ENCODE data around the gene SUSD1.

Gene SUSD1

GRCh38 chr9:112037281-112038016 is 137.6 kb downstream of the SUSD1 start:
- peak; percentile 96 for FAIRE-seq

GRCh38 chr9:112035166-112035826 is 139.8 kb downstream of the SUSD1 start:
- FAIRE-seq: no peak

- no peak for FAIRE-seq
These were observed 140.9 kb downstream of the SUSD1 start for GRCh38 chr9:112034216-112034611.

- peak; percentile 11 for FAIRE-seq
These were observed 141.6 kb downstream of the SUSD1 start for GRCh38 chr9:112033237-112034215.

- no peak for FAIRE-seq
These were observed 142.4 kb downstream of the SUSD1 start for GRCh38 chr9:112032743-112033142.

- FAIRE-seq: no peak
These were observed 143.1 kb downstream of the SUSD1 start for GRCh38 chr9:112032009-112032408.

- FAIRE-seq: no peak
These were observed 143.7 kb downstream of the SUSD1 start for GRCh38 chr9:112031400-112031799.

- peak; percentile 98 for FAIRE-seq
These were observed 145.1 kb downstream of the SUSD1 start for GRCh38 chr9:112029921-112030444.

- no peak for FAIRE-seq
These were observed 146.6 kb downstream of the SUSD1 start for GRCh38 chr9:112028242-112029221.

GRCh38 chr9:112025850-112026249 is 149.2 kb downstream of the SUSD1 start:
- no peak for FAIRE-seq

GRCh38 chr9:112021742-112022141 is 153.4 kb downstream of the SUSD1 start:
- FAIRE-seq: no peak

- peak; percentile 11 for FAIRE-seq
These were observed 154.2 kb downstream of the SUSD1 start for GRCh38 chr9:112020680-112021596.

- FAIRE-seq: no peak
These were observed 157.2 kb downstream of the SUSD1 start for GRCh38 chr9:112017878-112018277.

- no peak for FAIRE-seq
These were observed 159.4 kb downstream of the SUSD1 start for GRCh38 chr9:112015736-112016135.

- FAIRE-seq: no peak
These were observed 159.9 kb downstream of the SUSD1 start for GRCh38 chr9:112015149-112015548.

- no peak for FAIRE-seq
These were observed 161.8 kb downstream of the SUSD1 start for GRCh38 chr9:112013266-112013665.

- peak; percentile 96 for FAIRE-seq
These were observed 162.8 kb downstream of the SUSD1 start for GRCh38 chr9:112012026-112012902.

GRCh38 chr9:112011051-112011620 is 164.0 kb downstream of the SUSD1 start:
- FAIRE-seq: no peak

- no peak for FAIRE-seq
These were observed 164.6 kb downstream of the SUSD1 start for GRCh38 chr9:112010537-112010936.

All from G401.6 (cell line).